ENCODE measurements around the gene C1QTNF5. TPM values are rescaled to one million over a fixed set of nuclear protein-coding genes. Genes with fewer than 3 reads are reported as not detected.

Gene C1QTNF5
- total RNA-seq, 4 donors from 2014 or later: 13.0 to 46.4 (median 27.8) TPM

- Histone ChIP-seq H3K4me1 (peaks cover 31 to 51% of the 10 kb centered on the region in 2 donors), H3K36me3 (no peaks in the 10 kb centered on the region), H3K27ac (peak within 1 kb of the TSS; percentile 41 to 81 (median 65)), H3K9me3 (no peaks in the 10 kb centered on the region), H3K4me3 (replicated peaks in 1 of 3) (peak within 1 kb of the TSS in 1 of 3 donors; percentile 32), H3K27me3 (peaks cover 20% of the 10 kb centered on the region)
- no peak for TF ChIP-seq CTCF (IDR thresholded peaks at IDR 0.05)
- TF ChIP-seq POLR2A (IDR thresholded peaks at IDR 0.05): no peak
- 0 to 5% methylated on average over 30 of the region's 74 CpGs for WGBS, 2 donors
- intact Hi-C loops (cut with DNase I): no loop called here
- DNase-seq: no peak
These were observed 23.7 kb downstream of the C1QTNF5 start, which contains the start of gene MCAM for GRCh38 chr11:119316729-119317591. Gene MCAM (minus strand): TSS chr11:119317130. CDS start chr11:119317101, 29 bp downstream.

- Histone ChIP-seq H3K27me3 (peaks cover 12% of the 10 kb centered on the region), H3K27ac (peak overlapping the region; percentile 41 to 65 (median 65)), H3K4me1 (peaks cover 24 to 44% of the 10 kb centered on the region in 2 donors), H3K9me3 (no peaks in the 10 kb centered on the region), H3K36me3 (no peaks in the 10 kb centered on the region), H3K4me3 (replicated peaks in 1 of 3) (peak overlapping the region in 1 of 3 donors; percentile 32)
- no peak for TF ChIP-seq CTCF (IDR thresholded peaks at IDR 0.05)
- intact Hi-C loops (cut with DNase I): no loop called here
- WGBS, 2 donors: 2% methylated on average over 13 of the region's 46 CpGs; no CpG with 5 or more reads in 1 of the 2 donors
- DNase-seq: peak; percentile 57 to 74
These were observed 24.5 kb downstream of the C1QTNF5 start for GRCh38 chr11:119316016-119316728.

GRCh38 chr11:119315131-119316015 lies 25.3 kb downstream of the C1QTNF5 start:
- DNase-seq: peak in 1 of 2 donors; percentile 30
- no peak for TF ChIP-seq CTCF (IDR thresholded peaks at IDR 0.05)
- no peak for TF ChIP-seq POLR2A (IDR thresholded peaks at IDR 0.05)
- Histone ChIP-seq H3K9me3 (no peaks in the 10 kb centered on the region), H3K36me3 (no peaks in the 10 kb centered on the region), H3K4me3 (replicated peaks in 1 of 3) (peak overlapping the region in 1 of 3 donors; percentile 32), H3K27me3 (peaks cover 12% of the 10 kb centered on the region), H3K27ac (peak overlapping the region in 2 of 3 donors; percentile 65), H3K4me1 (peaks cover 18 to 36% of the 10 kb centered on the region in 2 donors)
- 7 to 18% methylated on average over 22 to 24 of the region's 29 CpGs for WGBS, 2 donors
- intact Hi-C loops (cut with DNase I): no loop called here

GRCh38 chr11:119314726-119315125 lies 26.0 kb downstream of the C1QTNF5 start:
- Histone ChIP-seq H3K4me1 (peaks cover 18 to 30% of the 10 kb centered on the region in 2 donors), H3K27ac (peak overlapping the region in 1 of 3 donors; percentile 65), H3K36me3 (no peaks in the 10 kb centered on the region), H3K4me3 (replicated peaks in 1 of 3) (peak overlapping the region in 1 of 3 donors; percentile 24), H3K27me3 (peaks cover 12% of the 10 kb centered on the region), H3K9me3 (no peaks in the 10 kb centered on the region)
- intact Hi-C loops (cut with DNase I): no loop called here
- TF ChIP-seq CTCF (IDR thresholded peaks at IDR 0.05): no peak
- no peak for TF ChIP-seq POLR2A (IDR thresholded peaks at IDR 0.05)
- WGBS, 2 donors: 67 to 76% methylated on average over 17 to 18 of the region's 18 CpGs
- no peak for DNase-seq
